Stimulated activated CD4-positive, alpha-beta T cell treated with anti-CD3 and anti-CD28 coated beads, Interleukin-15, amount 100 ng/mL, for 48 hours (primary cell): ENCODE data around the gene UGT3A2.
"Not testable (repeated sequence)": the region's sequence is repeated elsewhere in the genome, so short reads cannot be mapped to it uniquely, and the experiment has no call there.

Experiments
- DNase-seq, 2 donors: peaks; one replicate each; pipeline ENCODE4 v3.0.0-alpha.2; 2020; ENCODE audit warnings: low read depth in 2 of 2

Gene UGT3A2

GRCh38 chr5:36052538-36052937 is 14.1 kb downstream of the UGT3A2 start:
- DNase-seq = no peak

GRCh38 chr5:36049949-36050348 is 16.7 kb downstream of the UGT3A2 start:
- DNase-seq = no peak

GRCh38 chr5:36047384-36048160 is 19.1 kb downstream of the UGT3A2 start:
- no peak for DNase-seq

- no peak for DNase-seq
These were observed 20.8 kb downstream of the UGT3A2 start for GRCh38 chr5:36045895-36046294.

GRCh38 chr5:36041537-36041845 is 25.2 kb downstream of the UGT3A2 start:
- no peak for DNase-seq

- DNase-seq = no peak
These were observed 25.8 kb downstream of the UGT3A2 start for GRCh38 chr5:36040651-36041536.

GRCh38 chr5:36035696-36036095 is 31.0 kb downstream of the UGT3A2 start:
- DNase-seq = no peak

GRCh38 chr5:36034536-36035134 is 32.0 kb downstream of the UGT3A2 start:
- DNase-seq = not testable (repeated sequence)

GRCh38 chr5:36033486-36033885 is 33.2 kb downstream of the UGT3A2 start:
- DNase-seq = no peak

GRCh38 chr5:36033047-36033446 is 33.6 kb downstream of the UGT3A2 start:
- no peak for DNase-seq

- DNase-seq = no peak
These were observed 35.5 kb downstream of the UGT3A2 start for GRCh38 chr5:36031223-36031622.

- no peak for DNase-seq
These were observed 36.8 kb downstream of the UGT3A2 start for GRCh38 chr5:36029914-36030313.

- no peak for DNase-seq
These were observed 37.7 kb downstream of the UGT3A2 start for GRCh38 chr5:36028816-36029465.

GRCh38 chr5:36027711-36028110 is 39.0 kb downstream of the UGT3A2 start:
- no peak for DNase-seq

- DNase-seq = no peak
These were observed 39.8 kb downstream of the UGT3A2 start for GRCh38 chr5:36026706-36027465.

GRCh38 chr5:36022246-36022645 is 44.4 kb downstream of the UGT3A2 start:
- not testable (repeated sequence) for DNase-seq

GRCh38 chr5:36019584-36019983 is 47.1 kb downstream of the UGT3A2 start:
- DNase-seq = not testable (repeated sequence)

- DNase-seq = no peak
These were observed 49.1 kb downstream of the UGT3A2 start for GRCh38 chr5:36017622-36018021.

GRCh38 chr5:36017004-36017403 is 49.7 kb downstream of the UGT3A2 start:
- DNase-seq = no peak

- DNase-seq = no peak
These were observed 53.5 kb downstream of the UGT3A2 start for GRCh38 chr5:36013182-36013581.

- no peak for DNase-seq
These were observed 57.0 kb downstream of the UGT3A2 start for GRCh38 chr5:36009698-36010097.
